IPS DF 19.7 (cell line): ENCODE results near the gene CACNA1C.

Source experiments
- DNase-seq: peaks from one replicate; pipeline ENCODE4 v3.0.0-alpha.2; 2013; ENCODE audit warnings: low read depth, low spot score

The CACNA1C gene

DNA sequence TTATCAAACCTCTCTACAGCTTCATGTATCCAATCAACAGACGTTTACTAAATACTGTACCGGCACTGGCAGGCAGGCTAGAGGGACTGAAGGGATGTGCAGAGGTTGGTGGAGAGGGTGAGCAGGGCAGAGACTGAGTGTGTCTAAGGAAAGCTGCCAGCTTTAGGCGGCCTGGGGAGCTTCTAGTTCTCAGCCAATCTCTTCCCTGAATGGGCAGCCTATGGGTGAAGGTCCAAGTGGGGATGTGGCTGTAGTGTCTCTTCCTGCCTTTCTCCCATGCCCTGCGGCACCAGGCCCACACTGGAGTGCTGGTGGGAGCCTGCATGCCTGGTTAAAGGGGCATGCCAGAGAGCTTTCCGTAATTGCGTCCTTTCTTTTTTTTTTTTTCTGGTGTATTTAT lies 239.8 kb downstream of the CACNA1C start:
- DNase-seq, result no peak

DNA sequence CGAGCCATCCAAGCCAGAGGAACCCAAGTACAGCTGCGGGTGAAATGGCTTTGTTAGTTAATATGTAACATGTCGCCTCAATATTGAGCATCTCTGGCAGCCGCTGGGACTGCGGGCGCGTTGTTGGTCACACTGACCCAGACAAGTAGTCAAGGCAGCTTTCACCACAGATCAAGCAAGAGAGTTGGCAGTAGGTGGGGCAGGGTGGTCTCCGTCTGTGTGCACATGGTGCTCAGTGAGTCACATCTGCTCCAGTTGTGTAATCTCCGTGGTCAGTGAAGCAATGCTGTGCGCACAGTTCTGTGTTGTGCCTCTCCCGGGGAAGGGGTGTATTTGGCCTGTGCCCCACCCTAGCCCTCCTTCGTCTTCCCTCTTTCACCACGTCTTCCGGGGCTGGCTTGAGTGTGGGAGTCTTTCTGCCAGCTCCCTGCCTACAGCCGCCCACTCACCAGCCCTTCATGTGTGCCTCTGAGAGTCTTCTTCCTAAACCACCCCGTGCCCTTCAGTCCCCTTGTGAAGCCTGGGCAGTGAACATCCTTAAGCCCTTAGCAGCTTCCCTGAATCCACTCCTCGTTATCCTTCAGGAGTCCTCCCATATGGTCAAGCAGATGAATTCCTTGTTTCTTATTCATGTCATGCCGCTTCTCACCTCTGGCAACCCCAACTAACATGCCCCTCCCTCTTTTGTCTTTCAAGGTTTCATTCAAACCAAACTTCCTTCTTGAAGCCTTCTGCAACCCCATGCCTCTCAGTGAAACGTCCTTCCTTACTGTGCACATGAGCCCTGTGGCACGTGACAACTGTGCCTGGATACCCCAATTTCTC lies 242.1 kb downstream of the CACNA1C start:
- DNase-seq, result no peak

DNA sequence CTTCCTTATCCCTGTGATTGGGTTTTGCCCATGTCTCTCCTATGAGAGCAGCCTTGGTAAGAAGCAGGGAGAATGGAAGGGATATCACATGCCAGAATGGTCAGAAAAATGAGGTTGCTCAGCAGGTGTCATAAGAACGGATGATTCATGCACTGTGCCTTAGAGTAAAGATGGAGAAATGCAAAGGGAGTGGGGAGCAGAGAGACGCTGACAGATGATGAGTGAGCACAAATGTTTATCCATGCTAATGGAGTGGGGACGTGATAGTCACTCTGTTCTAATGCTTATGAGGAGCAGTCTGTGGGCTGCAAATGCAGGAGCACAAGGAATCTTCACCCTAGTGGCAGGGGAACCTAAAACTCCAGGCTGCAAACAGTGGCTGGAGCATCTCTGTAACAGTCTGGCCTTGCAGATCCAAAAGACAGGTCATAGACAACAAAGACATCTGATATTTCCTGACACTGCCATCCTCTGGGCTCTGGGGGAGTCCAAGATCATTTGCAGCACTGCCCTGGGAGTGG lies 243.2 kb downstream of the CACNA1C start:
- no peak for DNase-seq

DNA sequence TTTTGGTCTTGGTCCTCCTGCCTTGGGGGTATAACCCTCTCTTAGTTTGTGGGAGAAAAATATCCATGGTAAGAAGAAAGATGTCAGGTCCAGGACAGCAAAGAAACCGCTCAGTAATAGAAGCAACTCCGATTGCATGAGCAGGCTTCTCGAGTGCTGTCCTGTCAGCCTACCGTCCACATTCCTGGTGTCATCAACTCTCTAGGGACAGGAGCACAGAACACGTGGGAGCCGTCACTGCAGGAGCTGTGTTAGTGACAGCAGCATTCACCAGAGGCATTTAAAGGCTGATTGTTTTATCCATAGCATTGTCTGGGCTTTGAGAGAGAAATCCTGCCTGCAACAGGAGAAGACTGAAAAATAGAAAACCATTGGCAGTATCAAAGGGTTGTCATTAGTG lies 244.2 kb downstream of the CACNA1C start:
- no peak for DNase-seq

DNA sequence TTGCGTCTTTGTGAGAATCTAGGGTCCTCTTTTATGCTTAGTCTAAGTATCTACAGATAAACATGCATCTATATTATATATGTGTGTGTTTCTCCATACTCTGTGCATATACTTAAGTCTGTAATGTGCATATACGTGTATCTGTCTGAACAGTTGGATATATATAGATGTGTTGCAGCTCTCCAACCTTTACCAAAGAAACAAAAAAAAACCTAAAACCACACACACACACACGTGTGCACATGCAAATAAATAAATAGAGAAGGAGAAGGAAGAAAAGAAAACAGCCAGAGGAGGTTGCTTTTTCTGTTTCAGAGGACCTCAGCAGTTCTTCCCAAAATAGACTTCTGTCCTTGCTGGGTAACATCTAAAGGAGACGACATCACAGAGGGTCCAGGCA lies 244.9 kb downstream of the CACNA1C start:
- no peak for DNase-seq

DNA sequence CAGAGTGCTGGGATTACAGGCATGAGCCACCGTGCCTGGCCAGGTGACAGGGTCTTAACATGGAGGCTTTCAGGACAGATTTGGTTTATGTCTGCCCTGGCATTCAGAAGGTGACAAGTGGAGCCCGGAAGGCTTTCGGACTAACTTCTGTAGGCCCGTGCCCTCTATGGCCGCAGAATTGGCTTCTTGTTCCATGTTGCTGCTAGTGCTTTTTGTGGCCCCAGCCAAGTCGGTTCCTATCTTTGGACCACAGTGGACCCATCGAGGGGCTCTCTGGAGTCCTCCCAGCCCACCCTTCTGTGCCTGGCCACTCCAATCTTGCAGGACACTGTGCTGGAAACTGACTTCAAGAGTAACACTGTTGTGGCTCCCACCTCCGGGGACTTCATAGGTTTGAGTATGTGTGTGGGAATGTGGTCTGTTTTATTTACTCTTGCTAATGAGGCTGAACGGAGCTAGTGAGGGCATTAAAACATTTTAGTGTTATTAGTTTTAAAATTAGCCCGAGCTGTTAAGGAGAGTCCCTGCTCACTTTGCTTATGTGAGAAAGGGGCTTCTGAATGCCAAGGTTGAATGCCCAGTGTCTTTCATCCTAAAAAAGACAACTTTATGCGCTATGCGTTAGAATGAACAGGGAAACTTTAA lies 245.9 kb downstream of the CACNA1C start:
- DNase-seq, result no peak

DNA sequence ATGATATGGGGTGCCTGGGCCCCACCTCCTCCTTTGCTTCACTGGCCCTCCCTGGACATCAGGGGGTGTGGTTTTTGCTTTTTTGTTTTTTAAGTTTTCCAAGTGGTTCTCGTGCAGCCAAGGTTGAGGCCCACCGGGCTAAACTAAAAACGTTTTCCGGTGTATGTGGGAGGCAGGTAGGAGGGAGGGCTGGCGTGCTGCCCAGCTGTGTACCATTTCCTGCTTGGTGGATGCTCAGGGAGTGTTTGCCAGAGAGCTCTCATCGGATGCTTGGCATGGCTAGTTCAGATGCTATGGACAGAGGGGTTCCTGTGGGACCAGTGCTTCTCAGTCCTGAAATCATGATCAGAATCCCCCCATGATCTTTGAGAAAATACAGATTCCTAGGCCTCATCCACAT lies 246.4 kb downstream of the CACNA1C start:
- DNase-seq, result no peak

DNA sequence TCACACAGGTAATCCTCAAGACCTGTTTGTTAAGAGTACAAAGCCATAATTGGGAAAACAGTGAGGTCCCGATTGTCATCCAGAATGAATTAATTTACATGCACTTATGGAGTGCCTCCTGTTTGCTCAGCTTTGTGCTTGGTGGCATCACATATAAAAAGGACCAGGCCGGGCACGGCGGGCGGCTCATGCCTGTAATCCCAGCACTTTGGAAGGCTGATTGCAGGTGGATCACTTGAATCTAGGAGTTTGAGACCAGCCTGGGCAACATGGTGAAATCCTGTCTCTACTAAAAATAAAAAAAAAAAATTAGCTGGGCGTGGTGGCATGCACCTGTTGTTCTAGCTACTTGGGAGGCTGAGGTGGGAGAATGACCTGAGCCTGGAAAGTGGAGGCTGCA lies 247.4 kb downstream of the CACNA1C start:
- no peak for DNase-seq

DNA sequence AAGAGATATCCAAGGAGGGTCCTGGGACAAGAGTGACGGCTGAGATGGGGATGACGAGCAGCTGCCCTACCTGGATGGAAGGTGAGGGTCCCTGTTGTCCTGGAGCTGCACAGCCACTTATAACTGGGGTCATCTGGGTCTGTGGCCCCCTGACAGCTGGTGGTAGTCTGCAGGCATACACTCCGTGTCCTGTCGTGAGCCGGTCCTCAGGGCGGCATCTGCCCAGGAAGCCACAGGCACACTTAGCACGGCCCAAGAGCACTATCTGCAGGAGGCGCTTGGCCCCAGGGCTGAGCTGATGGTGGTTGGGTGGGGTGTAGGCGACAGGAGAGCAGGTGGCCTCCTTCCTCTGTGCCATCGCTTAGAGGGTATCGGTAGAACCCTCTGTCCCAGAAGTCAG lies 248.1 kb downstream of the CACNA1C start:
- DNase-seq, result no peak

DNA sequence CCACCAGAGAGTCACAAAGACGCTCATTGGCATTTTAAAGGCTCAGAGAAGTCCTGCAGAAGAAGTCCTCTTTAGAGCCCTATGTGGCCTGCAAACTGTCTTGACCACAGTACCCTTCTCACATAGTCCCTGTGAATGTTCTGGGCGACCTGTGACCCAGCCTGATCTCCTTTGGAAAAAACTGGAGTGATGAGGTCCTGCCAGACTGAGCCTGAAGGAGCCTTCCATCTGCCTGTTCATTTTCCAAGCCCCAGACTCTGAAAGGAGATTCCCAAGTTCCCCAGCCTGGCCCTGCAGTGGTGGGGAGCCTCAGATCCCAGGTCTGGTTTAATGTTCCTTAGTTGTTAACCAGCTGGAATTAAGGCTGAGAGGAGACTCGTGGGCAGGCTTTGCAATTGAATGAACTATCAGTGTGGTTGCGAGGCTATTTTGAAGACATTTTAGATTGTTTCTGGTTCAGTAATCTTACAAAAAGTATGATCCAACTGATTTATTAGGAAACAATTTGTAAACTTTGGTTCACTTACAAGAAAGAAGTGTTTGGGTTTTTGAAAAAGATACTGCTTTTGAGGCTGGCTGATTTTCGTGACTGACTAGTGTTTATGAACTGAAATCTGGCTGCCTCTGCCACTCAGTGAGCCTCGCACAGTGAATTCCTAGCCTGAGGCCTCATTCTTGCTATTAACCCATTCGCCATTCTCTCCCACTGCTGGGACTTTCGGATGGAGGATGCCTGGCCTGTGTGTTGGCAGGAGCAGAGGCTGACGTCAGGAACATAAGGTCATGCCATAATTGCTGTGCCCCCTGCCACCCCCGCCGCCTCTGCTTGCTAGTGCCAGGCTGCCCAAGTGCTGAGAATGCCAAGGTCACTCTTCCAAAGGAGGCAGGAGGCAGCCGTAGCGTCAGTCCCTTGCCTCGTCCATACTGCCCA lies 249.0 kb downstream of the CACNA1C start:
- no peak for DNase-seq

DNA sequence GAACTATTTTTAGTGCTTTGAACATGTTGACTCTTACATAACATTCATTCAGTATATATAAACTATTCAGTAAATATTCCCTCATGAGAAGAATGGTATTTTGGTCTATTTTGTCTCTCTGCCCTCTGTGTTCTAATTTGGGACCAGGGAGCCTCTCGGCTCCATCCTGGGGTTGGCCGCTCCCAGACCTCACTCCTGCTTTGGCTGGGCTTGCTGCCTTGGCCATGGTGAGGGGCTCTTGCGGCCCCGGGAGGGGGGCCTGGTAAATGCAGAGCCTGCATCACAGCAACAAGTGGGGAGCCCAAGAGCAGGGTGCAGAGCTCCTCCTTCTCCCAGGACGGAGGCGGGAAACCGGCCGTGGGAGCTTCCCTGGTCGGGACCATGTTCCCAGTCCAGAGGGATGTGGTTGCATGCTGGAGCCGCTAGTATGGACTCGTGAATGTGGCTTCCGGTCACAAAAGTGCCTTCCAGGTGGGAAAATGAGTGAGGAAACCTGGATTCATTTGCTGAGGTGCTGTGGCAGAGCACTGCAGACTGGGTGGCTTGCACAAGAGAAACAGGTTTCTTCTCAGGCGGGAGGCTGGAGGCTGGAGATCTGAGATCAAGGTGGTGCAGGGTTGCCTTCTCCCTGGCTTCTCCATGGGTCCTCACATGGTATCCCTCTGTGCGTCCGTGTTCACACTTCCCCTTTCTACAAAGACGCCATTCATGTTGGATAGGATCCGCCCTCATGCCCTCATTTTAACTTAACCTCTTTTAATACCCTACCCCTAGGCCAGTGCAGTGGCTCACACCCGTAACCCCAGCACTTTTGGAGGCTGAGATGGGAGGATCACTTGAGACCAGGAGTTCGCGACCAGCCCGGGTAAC lies 250.2 kb downstream of the CACNA1C start:
- no peak for DNase-seq

DNA sequence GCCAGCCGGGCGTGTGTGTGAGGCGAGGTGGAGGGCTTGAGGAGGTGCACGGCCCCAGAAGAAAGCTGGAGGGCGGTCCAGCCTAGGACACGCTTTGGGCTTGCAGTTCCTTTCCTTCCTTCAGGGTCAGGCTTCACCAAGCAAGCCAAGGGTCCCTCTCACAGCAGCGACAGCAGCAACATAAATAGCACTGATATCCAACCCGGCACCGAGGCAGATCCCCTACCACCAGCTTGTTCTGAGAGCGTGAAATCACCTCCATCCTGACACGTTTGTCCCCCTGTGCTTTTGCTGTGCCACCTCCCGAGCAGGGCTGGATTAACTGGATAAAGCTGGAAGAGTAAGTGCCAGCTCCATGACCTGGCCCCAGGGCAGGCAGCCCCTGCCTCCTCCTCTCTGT lies 251.4 kb downstream of the CACNA1C start:
- DNase-seq, result no peak

DNA sequence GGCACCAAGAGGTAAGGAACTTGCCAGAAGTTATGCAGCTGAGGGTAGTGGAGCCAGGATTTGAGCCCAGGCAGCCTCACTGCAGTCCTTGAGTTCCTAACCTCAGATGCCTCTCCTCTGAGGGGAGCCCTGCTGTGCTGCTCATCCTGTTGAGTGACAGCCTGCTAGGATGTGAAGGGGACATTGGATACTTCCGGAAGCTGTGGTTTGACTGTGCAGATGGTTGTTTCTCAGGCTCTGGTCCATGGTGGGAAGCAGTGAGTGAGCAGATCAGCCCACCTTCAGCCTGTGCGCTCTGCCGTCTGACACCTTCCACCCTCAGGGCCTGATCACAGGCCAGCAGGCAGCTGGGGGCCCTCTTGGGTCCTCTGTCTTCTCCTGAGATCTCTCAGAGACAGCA lies 253.2 kb downstream of the CACNA1C start:
- no peak for DNase-seq

DNA sequence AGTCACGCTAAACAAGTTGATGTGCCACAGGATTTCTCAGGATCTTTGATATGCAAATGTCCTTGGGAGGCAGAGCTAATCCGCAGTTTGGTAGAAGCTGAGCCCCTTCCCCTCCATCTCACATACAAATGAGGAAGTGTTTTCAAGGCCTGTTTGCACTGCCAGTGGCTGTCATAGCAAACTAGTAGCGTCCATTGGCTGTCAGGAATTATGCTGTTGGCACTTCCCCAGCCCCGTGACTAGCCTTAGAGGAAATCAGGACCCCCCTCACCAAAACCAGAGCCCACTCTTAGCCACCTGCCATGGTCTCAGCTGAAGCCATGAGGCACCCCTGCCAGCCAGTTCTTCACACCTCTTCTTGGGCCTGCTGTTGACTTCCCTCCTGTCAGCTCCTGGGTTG lies 253.9 kb downstream of the CACNA1C start:
- DNase-seq, result no peak

DNA sequence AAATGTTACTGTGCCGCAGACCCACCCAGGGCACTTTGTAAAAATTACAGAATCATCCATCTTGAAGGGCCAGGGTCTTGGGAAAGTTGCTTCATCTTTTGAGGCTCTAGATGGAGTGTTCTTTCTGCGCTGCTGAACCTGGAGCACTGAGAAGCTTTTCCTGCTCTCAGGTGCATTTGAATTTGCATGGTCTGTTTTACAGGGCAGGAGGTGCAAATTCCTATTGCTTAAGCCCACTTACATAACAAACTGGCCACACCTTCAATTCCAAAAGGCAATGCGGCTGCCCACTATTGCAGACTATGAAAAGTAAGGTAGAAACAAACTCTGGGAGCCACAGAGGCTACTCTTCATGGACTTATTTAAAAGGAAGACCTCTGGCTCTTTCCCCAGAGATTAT lies 254.8 kb downstream of the CACNA1C start:
- no peak for DNase-seq

DNA sequence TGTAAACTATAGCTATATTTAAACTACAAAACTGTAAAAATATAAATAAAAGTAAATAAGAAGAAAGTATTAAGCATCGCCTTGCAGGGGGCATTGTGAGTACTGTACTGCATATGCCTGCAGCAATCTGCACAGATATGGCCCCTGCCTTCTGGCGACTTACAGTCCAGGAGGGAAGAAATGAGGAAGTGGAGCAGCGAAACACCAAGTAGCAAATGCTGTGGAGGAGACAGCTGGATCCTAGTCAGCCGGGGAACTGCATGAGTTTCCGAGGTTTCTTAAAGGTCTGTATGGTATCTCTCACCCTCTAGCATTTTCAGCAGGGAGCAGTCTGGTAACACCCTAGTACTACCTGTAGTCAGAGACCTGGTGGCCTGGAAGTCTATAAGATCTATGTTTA lies 256.9 kb downstream of the CACNA1C start:
- DNase-seq, result no peak

DNA sequence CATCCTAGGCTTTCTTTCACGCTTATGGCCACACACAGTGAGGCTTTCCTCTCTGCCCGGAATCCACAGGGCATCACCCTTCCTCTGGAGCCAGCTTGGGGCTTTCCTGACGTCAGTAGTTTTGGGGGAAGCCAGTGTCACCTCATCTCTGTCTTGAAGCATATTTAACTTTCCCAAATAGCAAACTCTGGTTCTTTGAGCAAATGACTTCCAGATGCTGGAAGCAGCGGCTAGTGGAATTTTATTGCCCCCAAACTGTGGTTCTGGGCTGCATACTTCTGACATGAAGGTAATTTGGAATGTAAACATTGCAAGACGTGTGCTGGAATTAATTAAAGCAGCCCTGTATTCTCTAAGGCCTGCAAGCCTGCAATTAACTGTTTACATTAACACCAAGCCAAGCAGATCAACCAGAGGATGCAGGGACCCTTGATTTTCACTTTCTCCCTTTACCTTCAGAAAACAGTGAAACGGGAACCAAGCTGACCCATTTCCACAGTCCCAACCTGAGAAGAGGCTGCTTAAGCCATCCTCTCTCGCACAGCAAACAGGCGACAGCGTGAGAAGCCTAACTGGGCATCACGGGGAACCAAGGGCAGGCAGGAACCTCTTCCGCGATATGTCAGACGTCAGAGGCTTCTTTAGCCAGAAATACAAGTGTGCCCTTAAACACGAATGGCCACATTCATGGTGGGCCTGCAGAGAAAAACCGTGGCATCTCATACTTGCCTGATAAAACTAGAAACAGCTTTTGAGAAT lies 258.4 kb downstream of the CACNA1C start:
- DNase-seq, result no peak

DNA sequence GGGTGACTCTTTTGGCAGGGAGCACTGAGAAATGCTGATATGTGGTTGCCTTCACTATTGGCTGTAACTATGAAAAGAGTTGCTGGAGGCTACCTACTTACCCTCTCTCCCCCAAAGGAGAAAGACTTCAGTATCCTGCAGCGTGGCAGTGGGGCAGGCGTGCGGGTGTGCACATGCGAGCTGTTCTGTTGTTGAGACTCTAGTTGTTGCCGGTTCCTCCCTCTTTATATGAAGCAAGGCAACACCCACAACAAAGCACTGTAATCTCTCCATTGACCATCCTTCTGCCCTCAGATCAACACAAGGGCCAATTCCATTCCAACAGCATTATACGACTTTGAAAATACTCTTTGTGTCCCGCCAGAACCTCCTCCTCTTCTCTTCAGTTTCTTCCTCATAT lies 259.4 kb downstream of the CACNA1C start:
- no peak for DNase-seq

DNA sequence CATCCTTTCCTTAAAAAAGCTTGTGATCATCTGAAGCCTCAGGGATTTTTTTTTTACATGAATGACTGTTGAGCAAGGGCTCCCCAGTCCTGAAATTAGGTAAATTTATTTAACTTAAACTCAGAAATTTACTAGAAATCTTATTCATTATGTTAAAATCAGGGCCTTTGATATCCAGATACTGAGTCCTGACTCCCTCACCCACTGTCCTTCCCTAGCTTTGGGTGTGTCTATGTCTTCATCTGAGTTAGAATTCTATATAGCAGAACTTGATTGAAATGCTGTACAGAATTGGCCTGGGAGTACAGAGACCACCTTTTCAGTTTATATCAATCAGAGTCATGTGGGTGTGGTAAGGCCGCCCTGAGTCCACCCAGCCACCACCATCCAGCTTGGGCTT lies 260.0 kb downstream of the CACNA1C start:
- no peak for DNase-seq

DNA sequence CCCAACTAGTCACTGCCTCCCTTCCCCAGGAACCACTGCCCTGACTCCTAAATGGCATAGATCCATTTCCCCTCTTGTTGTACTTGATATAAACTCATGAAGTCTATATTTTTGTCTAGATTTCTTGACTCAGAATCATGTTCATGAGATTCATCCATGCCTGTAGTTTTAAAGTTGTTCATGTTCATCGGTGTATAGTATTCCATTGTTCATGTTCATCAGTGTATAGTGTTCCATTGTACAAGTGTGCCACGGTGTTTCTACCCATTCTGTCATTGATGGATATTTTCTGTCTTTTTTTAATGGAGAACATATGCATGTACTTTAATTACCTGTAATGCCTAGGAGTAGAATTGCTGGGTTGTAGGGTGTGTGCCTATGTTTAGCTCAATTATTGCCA lies 261.7 kb downstream of the CACNA1C start:
- DNase-seq, result no peak
